Activated T-helper 9 cell treated with anti-CD3 and anti-CD28 coated beads, Interleukin-2, amount 50 U/mL, for 16 hours (primary cell): ENCODE measurements around the gene TEC.
"Not testable (repeated sequence)": the region's sequence is repeated elsewhere in the genome, so short reads cannot be mapped to it uniquely, and the experiment has no call there.

Source experiments
- DNase-seq: peaks from one replicate; pipeline ENCODE4 v3.0.0-alpha.2; 2020; ENCODE audit warnings: low read depth

The TEC gene

DNA sequence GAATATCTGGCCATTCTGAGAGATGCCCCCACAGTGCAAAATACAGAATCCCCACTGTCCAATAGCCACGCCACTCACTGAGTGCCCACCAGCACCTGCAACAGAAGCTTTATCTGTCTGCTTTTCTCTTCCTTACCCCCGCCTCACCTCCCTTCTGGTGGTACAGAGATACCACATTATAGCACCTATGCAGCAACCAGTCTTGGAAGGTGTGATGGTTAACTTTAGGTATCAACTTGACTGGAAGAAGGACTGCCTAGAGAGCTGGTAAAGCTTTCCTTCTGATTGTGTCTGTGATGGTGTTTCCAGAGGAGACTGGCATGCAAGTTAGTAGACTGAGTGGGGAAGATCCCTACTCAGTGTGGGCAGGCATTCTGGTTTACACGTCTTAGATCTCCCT, 73.8 kb downstream of the TEC start:
- no peak for DNase-seq

DNA sequence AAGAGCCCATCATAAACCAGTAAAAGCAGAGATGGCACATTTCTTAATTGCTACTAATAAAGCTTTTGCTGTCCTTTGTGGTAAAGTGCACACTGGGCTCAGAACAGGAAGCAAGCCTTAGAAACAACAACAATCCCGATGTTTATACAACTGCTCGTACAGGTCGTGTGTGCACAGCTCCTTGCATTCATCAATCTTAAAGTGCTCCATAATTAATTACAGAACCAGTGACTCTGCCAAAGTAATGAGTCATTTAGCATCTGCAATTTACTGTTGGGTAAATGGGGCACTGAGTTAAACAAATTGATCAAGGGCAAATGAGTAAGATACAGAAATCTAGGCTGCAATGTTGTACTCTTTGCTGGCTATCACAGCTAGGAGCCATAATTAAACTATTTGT, 74.3 kb downstream of the TEC start:
- DNase-seq: no peak

DNA sequence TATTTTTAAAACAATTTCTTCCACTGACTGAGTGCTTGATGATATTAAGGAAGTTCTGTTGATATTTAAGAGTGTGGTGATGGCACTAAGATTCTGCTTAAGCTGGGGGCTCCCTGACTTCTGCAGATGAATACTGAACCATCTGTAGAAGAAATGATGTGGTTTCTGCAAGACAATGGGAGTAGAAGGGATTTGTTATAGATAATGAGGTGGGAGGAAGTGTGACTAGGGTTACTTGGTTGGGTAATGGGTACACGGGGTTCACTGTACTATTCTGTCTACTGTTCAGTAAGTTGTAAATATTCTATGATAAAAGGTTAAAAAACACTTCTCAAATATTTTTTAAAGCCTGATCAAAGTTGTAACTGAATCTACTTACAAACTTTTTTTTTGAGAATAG, 74.7 kb downstream of the TEC start:
- no peak for DNase-seq

DNA sequence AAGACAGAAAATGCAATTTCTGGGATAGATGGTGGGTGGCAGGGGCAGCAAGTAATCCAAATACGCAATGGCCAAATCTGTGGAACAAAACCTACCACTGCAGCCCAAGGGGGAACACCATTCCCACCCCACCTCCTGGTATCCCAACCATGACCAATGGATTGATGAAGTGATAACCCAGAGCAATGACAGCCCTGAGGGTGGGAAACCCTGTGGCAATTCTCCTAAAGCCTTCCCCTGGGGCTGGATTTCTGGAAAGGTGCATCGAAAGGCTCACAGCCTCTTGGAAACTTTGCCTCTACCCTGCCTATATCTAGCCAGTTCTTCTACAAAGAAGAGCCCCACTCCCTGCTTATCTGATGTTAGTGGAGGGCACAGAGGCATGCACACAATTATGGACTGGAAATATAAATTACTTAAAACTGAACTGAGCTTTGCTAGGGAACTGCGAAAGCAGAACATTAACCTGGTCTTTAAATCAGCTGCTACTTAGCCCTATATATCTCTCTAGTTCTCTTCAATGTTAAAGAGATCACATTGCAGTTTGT, 75.6 kb downstream of the TEC start:
- DNase-seq: no peak

DNA sequence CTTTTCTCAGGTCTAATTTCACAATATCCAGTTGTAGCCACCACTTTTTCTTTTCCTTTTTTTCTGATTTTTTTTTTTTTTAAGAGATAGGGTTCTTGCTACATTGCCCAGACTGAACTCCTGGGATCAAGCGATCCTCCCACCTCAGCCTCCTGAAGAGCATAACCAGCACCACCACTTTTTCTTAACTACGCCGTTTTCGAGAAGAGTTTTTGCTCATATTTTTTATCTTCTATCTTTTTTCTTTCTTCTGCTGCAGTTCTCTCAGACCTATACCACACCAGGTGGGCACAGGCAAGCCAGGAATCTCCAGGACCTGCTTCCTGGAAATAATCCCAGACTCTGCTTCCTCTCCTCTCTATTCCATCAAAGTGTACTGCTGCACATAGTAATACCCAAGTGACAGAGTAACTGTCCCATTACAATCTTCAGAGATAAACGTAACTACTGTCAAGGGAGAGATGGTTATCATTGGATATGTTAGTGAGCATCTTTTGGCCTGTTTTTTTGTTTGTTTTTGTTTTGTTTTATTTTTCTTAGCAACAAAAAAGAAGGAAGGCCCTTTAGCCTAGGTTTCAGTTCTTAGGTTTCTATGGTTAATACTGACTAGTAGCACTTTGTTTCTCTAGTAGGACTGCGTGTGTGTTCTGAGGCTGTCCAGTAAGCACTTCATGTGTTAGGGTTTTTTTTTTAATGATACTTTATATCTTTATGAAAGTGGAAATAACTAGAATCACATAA, 76.4 kb downstream of the TEC start:
- DNase-seq: no peak

DNA sequence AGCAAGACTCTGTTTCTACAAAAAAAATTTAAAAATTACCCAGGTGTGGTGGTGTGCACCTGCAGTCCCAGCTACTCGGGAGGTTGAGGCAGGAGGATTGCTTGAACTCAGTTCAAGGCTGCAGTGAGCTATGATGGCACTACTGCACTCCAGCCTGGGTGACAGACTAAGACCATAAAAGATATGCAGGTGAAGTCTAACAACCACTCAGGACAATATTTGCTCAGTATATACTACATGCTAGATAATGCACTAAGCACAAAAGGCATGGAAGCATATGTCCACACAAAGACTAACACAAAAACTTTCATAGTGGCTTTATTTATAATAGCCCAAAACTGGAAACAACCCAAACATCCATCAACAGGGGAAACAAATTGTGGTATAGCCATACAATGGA, 77.9 kb downstream of the TEC start:
- no peak for DNase-seq

DNA sequence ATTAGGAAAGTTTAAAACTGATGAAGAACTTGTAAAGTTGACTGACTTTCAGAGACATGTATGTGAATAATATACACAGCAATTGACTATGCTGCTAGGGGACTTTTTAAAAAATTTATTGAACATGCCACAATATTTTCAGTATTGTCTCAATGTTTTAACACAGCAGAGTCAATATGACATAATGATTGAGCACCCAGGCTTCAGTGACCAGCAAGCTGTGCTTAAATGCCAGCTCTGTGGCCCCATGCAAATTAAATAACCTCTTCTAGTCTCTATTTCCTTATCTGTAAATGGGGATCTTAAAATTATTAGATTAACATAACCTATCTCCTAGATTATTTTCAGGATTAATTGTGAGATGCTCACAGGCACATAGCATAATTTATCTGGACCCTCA, 78.8 kb downstream of the TEC start:
- DNase-seq: no peak

DNA sequence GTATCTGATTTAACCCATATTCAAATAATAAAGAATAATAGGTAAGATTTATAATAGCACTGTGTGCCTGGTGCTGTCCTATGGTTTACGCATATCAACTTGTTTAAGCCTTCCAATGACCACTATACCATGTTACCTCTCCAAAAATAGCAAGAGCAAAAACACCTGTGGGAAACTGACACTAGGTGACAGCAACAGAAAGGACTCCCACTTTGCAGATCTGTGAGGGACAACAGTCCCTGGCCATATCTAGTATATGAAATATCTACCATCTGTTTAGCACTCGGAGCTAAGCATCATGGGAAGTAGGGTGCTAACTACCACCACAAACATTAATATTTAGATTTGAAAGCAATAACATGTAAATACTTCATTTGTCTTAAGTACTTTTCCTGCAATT, 79.9 kb downstream of the TEC start:
- DNase-seq: no peak

DNA sequence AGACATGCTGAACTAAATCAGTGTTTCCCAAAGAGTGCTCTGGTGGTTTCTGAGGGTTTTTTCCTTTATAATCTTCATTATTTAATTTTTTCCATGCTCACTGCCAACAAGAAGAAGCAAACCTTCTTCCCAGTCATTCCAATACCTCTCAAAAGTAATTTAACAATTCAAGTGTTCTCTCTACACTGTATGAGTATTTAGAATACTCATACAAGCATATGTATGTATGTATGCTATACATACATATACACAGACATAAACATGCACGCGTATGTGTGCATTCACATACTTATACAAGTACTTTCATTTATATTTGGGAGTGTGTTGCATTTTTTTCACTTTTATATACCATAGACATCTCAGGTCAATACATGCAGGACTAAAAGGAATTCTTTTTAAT, 81.2 kb downstream of the TEC start:
- DNase-seq: no peak

DNA sequence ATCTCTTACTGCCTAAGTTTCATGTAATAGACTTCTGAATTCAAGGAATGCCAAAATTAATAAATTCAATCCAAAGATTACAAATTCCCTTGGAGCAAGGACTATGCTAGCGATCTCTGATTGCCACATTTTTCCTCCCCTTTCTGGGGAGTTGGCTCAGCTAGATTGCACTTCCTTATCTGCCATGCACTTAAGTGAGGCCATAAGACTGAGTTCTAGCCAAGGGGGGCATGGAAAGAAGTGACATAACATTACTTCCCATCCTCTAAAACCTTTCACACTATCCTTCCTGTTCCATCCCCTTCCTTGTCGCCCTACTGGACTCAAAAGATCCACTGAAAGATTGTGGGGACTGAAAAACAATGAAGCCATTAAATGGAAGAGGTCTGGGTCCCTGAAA, 81.8 kb downstream of the TEC start:
- DNase-seq: no peak

DNA sequence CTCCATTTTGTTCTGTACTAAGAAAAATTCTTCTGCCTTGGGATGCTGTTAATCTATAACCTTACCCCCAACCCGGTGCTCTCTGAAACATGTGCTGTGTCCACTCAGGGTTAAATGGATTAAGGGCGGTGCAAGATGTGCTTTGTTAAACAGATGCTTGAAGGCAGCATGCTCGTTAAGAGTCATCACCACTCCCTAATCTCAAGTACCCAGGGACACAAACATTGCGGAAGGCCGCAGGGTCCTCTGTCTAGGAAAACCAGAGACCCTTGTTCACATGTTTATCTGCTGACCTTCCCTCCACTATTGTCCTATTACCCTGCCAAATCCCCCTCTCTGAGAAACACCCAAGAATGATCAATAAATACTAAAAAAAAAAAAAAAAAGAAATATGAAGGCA, 82.6 kb downstream of the TEC start:
- not testable (repeated sequence) for DNase-seq

DNA sequence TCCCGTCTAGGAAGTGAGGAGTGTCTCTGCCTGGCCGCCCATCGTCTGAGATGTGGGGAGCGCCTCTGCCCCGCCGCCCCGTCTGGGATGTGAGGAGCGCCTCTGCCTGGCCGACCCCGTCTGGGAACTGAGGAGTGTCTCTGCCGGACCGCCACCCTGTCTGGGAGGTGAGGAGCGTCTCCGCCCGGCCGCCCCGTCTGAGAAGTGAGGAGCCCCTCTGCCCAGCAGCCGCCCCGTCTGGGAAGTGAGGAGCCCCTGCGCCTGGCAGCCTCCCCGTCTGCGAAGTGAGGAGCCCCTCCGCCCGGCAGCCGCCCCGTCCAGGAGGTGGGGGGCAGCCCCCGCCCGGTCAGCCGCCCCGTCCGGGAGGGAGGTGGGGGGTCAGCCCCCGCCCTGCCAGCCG, 83.2 kb downstream of the TEC start:
- DNase-seq: not testable (repeated sequence)

DNA sequence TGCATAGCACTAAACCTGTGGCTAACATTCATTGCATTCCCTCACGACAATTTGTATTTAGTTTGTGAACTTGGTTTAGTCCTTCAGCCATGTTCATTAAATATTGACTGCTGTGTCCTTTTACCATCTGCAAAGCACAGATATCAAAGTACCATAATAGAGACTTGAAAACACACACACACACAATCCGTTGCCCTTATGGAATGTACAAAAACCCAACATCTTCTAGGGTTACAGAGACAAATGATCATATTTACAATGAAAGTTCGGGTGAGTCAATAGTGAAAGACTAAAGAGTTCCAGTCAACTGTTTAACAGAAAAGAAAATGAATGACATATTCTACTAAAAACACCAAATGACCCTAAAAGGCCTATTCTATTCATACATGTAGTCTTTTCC, 84.8 kb downstream of the TEC start:
- DNase-seq: no peak

DNA sequence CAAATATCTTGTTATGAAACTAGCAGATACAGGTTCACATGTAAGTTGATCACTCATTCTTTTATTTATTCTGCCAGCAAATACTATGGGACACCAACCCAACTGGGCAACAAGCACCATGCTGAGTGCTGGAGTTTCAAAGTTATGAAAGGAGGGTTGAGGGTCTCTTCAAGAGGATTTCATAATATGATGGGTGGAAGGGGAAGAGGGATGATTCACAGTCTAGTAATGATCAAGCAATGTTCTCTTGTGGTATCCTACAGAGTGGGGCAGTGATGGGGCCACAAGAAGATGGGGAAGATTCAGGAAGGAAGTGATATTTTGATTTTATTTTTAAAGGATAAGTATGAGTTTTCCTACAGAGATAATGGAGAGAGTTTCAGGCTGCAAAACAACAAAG, 89.4 kb downstream of the TEC start:
- no peak for DNase-seq

DNA sequence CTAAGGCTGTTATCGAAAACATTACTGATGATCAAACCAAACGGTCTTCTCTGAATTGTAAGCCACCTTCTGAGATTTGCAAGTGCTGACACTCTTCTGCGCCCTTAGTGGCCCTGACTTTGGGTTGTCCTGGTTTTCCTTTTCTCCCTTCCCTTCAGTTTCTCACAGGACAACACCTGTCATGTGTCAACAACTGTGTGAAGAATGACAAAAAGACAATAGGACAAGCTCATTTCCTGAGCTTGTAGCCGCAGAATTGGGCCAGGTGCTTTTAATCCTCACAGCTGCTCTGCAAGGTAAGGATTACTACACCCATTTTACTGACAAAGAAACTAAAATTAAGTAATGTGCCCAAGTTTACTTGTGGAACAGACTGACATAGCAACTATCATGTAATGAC, 90.7 kb downstream of the TEC start:
- DNase-seq: no peak

DNA sequence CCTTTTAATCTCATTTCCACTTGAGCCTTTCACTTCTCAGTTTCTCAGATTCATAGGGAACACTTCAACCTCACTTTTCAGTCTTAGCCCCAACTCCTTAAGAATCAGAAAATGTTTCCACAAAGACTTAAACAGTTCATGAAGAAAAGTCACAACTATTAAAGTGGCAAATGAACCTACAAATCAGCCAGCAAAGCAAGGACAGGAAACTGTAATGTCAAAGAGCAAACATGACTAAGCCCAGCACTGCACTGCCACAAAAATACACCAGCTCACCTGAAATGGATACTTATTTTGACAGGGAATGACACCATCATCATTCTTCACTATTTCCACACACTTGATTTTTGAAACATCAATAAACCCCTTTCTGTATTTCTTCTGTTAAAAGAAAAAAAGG, 93.8 kb downstream of the TEC start:
- no peak for DNase-seq

DNA sequence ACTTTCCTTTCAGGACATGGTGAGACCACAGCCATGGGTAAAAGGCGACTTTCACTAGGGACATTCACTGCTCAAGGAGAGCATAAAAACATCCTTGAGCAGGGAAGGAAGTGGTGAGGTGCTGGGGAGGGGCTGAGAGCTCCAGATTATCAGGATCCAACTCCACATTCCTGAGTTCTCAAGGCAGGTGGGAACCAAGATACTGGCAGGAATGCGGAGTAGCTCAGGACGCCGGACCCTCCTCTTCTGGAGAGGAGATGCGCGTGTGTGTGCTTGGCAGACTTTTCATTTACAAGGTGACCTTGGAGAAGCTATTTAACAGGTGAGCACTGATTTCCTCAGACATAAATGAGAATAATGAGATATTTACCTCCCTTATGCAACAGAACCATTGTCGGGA, 94.3 kb downstream of the TEC start:
- no peak for DNase-seq

DNA sequence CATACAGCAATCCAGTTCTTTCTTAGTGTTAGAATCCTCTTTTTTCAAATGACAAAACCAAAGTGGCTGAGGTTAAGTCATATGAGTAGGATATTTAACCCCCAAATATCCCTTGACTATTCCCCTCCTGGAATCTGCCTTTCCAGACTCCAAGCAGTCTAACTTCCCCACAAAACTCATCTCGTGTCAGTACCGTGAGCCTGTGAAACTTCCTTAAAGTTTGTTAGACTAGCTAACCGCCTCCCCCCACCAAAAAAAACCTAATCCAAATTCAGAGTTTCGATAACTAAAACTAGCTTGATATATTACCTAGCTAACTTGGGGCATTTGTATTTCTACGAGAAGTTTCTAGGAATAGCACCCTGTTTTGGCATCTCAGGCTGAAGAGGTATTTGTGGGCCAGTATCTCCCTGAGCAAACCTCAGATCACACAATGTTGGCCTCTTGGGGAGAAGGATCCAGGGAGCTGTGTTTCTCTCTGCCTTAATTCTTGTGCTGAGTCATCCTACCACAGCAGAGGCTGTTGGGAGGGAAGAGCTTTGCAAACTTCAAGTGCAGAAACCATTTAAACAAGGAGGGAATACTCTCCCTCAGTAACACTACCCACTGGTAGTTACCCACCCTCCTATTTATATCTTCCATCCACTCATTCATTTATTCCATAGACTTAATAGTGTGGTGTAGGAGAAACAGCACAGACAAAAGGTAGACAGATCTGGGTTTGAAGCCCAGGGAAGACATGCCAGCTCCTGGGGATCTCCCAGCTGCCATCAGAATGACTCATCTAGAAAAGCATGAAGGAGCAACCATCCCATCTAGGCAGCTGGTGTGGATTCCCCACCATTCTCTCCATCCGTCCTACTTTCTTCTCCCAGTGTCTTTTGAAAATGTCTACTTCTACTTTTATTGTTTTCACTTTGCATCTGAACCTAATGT, 96.3 kb downstream of the TEC start:
- no peak for DNase-seq

DNA sequence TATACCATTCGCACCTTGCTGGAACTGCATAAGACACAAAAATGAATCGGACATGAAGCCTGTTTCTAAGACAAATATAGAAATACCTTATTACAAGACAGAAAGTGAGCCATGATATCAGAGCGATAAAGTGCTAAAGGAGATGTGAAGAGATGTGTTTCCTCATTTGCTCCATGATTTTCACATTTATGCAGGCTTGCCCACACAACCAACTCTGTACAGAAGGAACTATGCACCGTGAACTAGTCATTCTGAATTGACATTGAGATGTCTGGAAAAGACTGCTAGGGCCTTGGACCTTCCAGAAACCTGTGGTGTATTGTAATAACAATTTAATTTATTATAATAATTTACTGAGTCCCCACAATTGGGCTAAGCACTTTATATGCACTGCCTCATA, 97.0 kb downstream of the TEC start:
- no peak for DNase-seq

DNA sequence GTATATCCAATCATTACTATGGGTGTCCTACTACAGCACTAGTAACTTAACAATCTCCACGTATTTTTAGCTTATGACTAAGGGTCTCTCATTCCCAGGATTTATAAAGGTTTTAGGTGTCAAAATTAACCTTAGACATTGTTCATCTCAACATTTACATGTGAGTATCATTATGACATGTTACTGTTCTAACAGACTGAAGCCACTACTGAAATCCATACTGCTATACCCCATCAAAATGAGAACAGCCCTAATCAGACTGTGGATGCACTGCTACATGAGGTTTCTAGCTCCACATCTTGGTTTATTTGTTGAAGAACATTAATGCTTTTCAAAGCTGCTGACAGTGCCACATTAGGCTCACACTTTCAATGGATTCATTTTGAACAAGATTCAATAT, 100.0 kb downstream of the TEC start:
- DNase-seq: no peak

DNA sequence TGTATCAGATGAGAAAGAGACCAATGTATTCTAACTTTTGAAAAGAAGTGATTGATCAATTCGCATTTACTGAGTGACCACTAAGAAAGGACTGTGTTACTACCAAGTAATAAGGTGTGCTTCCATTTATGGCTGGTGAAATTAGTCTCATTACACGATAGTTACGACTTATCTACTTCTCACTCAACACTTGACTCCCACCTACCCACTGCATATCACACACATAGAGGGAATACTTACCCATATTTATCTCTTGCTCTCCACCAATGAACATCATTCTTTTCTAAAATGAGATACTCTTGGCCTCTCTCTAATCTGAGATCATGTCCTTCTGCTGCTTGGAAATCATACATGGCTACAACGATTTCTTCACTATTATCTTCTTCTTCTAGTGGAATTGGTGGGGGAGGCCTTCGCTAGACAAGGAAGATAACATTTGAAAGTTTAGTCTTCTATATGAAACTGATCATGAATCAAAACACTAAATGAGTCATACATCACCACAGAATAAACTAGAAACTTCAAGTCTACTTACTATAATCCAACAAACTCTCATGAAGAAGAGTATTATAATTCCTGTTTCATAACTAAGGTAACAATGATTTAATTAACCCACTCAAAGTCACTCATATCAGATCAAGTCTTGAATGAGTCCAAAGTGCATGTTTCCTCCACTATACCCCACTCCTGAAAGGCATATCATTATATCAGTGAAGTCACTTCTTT, 101.9 kb downstream of the TEC start:
- DNase-seq: no peak

DNA sequence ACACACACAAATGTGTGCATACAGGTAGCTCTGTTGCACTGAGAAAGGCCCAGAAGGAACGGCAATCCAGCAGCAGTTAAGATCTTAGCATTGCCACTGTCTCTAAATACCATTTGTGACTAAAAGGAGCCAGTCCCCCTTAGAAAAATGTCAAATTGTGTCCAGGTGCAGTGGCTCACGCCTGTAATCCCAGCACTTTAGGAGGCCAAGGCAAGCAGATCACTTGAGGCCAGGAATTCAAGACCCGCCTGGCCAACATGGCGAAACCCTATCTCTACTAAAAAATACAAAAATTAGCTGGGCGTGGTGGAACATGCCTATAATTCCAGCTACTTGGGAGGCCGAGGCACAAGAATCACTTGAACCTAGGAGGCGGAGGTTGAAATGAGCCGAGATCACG, 105.1 kb downstream of the TEC start:
- DNase-seq: not testable (repeated sequence)

DNA sequence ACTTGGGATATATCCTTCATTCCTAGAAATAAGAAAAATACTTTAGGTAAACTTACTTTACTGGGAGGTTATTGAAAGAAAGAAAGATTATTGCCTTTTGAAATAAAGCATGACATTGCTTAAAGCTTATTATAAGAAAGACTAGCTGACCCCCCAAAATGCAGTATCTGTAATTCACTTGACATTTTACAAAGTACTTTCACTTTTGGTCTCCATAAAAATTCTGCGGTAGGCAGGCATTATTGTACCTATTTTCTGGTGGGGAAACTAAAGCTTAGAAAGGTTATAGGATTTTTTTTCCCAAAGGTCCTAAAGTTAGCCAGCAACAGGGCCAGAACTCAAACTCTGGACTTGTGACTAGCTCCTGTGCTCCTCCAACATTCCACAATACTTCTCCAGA, 105.9 kb downstream of the TEC start:
- DNase-seq: no peak
